B cell (primary cell): Measurements from ENCODE around the gene ZBTB32. TPM values are rescaled to one million over a fixed set of nuclear protein-coding genes. Genes with fewer than 3 reads are reported as not detected.

Source experiments
- ATAC-seq: fragments of 200-7000 bp; cut with Tn5 transposase; one replicate; pipeline ENCODE4 v1.10.0; 2021; ENCODE audit warnings: low read depth, mild to moderate bottlenecking, moderate number of reproducible peaks, moderate library complexity
- CTCF ChIA-PET: fragments of 350-600 bp; sonication (Branson Sonifier 250); formaldehyde crosslinking; loops from one replicate; lab custom pipeline; 2021; ENCODE audit warnings: antibody characterized with exemption, inconsistent platforms; lab: Charles Lee
- POLR2A ChIA-PET: fragments of 350-600 bp; sonication (Branson Sonifier 250); formaldehyde crosslinking; loops from one replicate; lab custom pipeline; 2021; ENCODE audit warnings: antibody characterized with exemption; lab: Charles Lee
- DNase-seq: peaks from one replicate; pipeline ENCODE4 v3.0.0; 2013
- H2AFZ ChIP-seq: 2 replicates; pipeline ENCODE4 v1.6.1; 2012; ENCODE audit warnings: mild to moderate bottlenecking, low read depth, low read length; ENCODE audit not compliant: insufficient read depth, poor library complexity, severe bottlenecking
- H3K27ac ChIP-seq, 2 donors: 1 replicate in 1 of 2; 2 replicates in 1 of 2; pipeline ENCODE4 v1.5.1; 2012 to 2013; ENCODE audit warnings: low read length in 2 of 2, mild to moderate bottlenecking in 2 of 2, moderate library complexity in 1 of 2
- H3K27me3 ChIP-seq, 4 experiments: fragments of 200-600 bp in 1 of 4; sonication (generic) in 1 of 4; replicated peaks in 1 of 4; 1 replicate in 2 of 4; 2 replicates in 2 of 4; pipeline versions ENCODE4 v1.6.1 to v1.7.0; 2013 to 2016; ENCODE audit warnings: low read length in 3 of 4, mild to moderate bottlenecking in 2 of 4, mixed read lengths in 1 of 4, moderate library complexity in 1 of 4; ENCODE audit not compliant: insufficient read depth in 4 of 4, control insufficient read depth in 3 of 4; ENCODE audit errors: control extremely low read depth in 1 of 4
- H3K36me3 ChIP-seq, 2 experiments: replicated peaks in 1 of 2; 1 replicate in 1 of 2; 2 replicates in 1 of 2; pipeline versions ENCODE4 v1.6.1 to v1.7.1; 2013; ENCODE audit warnings: low read length in 1 of 2; ENCODE audit not compliant: insufficient read depth in 2 of 2, control insufficient read depth in 1 of 2; ENCODE audit errors: control extremely low read depth in 1 of 2, extremely low read depth in 1 of 2
- H3K4me1 ChIP-seq, 2 donors: fragments of 200-600 bp in 1 of 2; sonication (generic) in 1 of 2; 1 replicate in 1 of 2; 2 replicates in 1 of 2; pipeline versions ENCODE4 v1.5.1 to v1.6.1; 2013 to 2017; ENCODE audit warnings: low read length in 2 of 2; ENCODE audit not compliant: control insufficient read depth in 2 of 2, insufficient read depth in 2 of 2
- H3K4me2 ChIP-seq: replicated peaks from 2 replicates; pipeline ENCODE3; 2012; ENCODE audit warnings: mild to moderate bottlenecking, low read depth, low read length; ENCODE audit not compliant: poor library complexity, severe bottlenecking
- H3K4me3 ChIP-seq, 5 experiments: fragments of 200-600 bp in 1 of 5; sonication (generic) in 1 of 5; 1 replicate in 3 of 5; 2 replicates in 2 of 5; pipeline versions ENCODE4 v1.5.1 to v1.7.0; 2011 to 2016; ENCODE audit warnings: low read length in 4 of 5, mild to moderate bottlenecking in 4 of 5, low read depth in 2 of 5, control low read depth in 1 of 5, moderate library complexity in 1 of 5; ENCODE audit not compliant: insufficient read depth in 1 of 5; ENCODE audit errors: control extremely low read depth in 1 of 5, extremely low read depth in 1 of 5
- H3K79me2 ChIP-seq: fragments of 200-600 bp; sonication (generic); one replicate; pipeline ENCODE4 v1.6.0; 2016; ENCODE audit warnings: low read length; ENCODE audit not compliant: control insufficient read depth, insufficient read depth
- H3K9ac ChIP-seq: fragments of 200-600 bp; sonication (generic); 2 replicates; pipeline ENCODE4 v1.6.1; 2017; ENCODE audit warnings: mild to moderate bottlenecking, low read length, moderate library complexity
- H3K9me3 ChIP-seq, 3 donors: one replicate each; pipeline versions ENCODE4 v1.6.1 to v1.7.1; 2013; ENCODE audit warnings: low read length in 2 of 3; ENCODE audit not compliant: control insufficient read depth in 2 of 3, insufficient read depth in 1 of 3; ENCODE audit errors: control extremely low read depth in 1 of 3
- H4K20me1 ChIP-seq: 2 replicates; pipeline ENCODE4 v1.6.0; 2012; ENCODE audit warnings: mild to moderate bottlenecking, low read length; ENCODE audit not compliant: insufficient read depth, control insufficient read depth, poor library complexity, severe bottlenecking
- H3K27ac Mint-ChIP-seq: one replicate; pipeline ENCODE4 v1.8.0; 2021; ENCODE audit warnings: mixed read lengths
- H3K27me3 Mint-ChIP-seq: one replicate; pipeline ENCODE4 v1.8.0; 2021; ENCODE audit warnings: mixed read lengths
- H3K4me1 Mint-ChIP-seq: one replicate; pipeline ENCODE4 v1.8.0; 2021; ENCODE audit warnings: mixed read lengths
- H3K4me3 Mint-ChIP-seq: one replicate; pipeline ENCODE4 v1.8.0; 2021; ENCODE audit warnings: mixed read lengths
- H3K9me3 Mint-ChIP-seq: one replicate; pipeline ENCODE4 v1.8.0; 2022; ENCODE audit warnings: mixed read lengths; ENCODE audit not compliant: insufficient read depth
- EZH2 ChIP-seq: IDR thresholded peaks from 2 replicates; pipeline ENCODE4 v1.6.1; 2012; ENCODE audit warnings: borderline replicate concordance, low read depth, mild to moderate bottlenecking, moderate library complexity, low read length; ENCODE audit not compliant: insufficient read depth, poor library complexity, severe bottlenecking
- WGBS: methylation state at CpG from one replicate; pipeline ENCODE4 v1.1.5; 2013; ENCODE audit warnings: missing lambda C conversion rate; ENCODE audit not compliant: insufficient coverage; 5-methylcytosine and 5-hydroxymethylcytosine counted together
- intact Hi-C: fragments of 100-400 bp; cut with micrococcal nuclease; formaldehyde crosslinking; loops from one replicate; pipeline ENCODE4 v1.10.0; 2022
- polyA plus RNA-seq: library from polyadenylated mRNA; depleted of rRNA; stranded (reverse); fragments of >200 nt; gene quantifications from 2 replicates; pipeline ENCODE4 v1.2.3, GENCODE V29; 2012
- total RNA-seq, 2 donors: library from RNA; stranded (reverse); fragments of 120-200 nt in 1 of 2; gene quantifications; 1 replicate in 1 of 2; 2 replicates in 1 of 2; pipeline versions ENCODE4 v1.2.3 to v1.2.4, GENCODE V29; 2013 to 2022
- TF ChIP-seq, protein P1 (sequence below): fragments of 200-600 bp; IDR thresholded peaks from one replicate; pipeline ENCODE4 v1.8.0; 2022; ENCODE audit warnings: antibody characterized with exemption, mild to moderate bottlenecking

Gene ZBTB32
- total and polyA plus RNA-seq, 2 donors (not counting 1 experiment from before 2014, with no cell fraction given) = 18.9 to 28.1 TPM

DNA sequence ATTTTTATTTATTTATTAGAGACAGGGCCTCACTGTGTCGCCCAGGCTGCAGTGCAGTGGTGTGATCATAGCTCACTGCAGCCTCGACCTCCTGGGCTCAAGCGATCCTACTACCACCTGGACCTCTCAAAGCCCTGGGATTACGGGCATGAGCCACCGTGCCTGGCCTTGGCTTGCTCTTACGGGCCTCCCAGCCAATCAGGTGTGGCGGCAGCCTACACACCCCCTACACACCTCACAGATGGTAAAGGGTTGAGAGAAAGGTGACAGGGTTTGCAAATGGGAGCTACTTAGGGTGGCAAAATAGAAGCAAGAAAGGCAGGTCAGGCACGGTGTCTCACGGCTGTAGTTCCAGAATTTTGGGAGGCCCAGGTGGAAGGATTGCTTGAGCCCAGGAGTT is 1.0 kb upstream of the ZBTB32 start:
- peak overlapping the region; percentile 93 for H3K4me2 ChIP-seq
- intact Hi-C loops = loop anchor here (5.0 kb wide), 1 partner anchor 156 kb away; the partner anchor contains the start of gene TMEM147

DNA sequence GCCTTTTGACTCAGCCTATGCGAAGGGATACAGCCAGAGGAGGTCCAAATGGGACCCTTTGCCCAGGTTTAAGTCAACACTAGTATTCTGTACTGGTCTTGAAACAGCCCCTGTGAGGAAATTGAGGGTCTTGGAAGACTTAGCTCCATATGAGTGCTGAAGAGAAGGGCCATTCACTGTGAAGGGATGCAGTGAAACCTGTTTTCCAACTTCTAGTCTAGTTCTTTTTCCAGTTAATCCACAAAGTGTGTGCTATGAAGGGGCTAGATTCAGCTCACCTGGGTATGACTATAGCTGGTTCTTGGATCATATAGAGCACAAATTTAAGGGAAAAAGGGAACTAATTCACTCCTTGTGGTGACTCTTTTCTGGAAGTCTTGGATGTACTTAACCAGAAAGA is 4.0 kb downstream of the ZBTB32 start:
- Mint-ChIP-seq H3K9me3 (no peaks in the 10 kb centered on the region), H3K4me3 (no peak overlapping the region), H3K27ac (no peak overlapping the region), H3K4me1 (peaks cover 29% of the 10 kb centered on the region), H3K27me3 (no peaks in the 10 kb centered on the region)
- peaks cover 5% of the 10 kb centered on the region for H3K79me2 ChIP-seq
- H3K4me1 ChIP-seq = peaks cover 22 to 39% of the 10 kb centered on the region in 2 donors
- H3K36me3 ChIP-seq = no peaks in the 10 kb centered on the region
- no peak for DNase-seq
- no peaks in the 10 kb centered on the region for H3K27me3 ChIP-seq
- intact Hi-C loops = no loop called here
- H3K4me2 ChIP-seq = no peak overlapping the region
- WGBS = 100% methylated on average over 1 of the region's 1 CpG
- no peaks in the 10 kb centered on the region for H3K9me3 ChIP-seq
- no peak overlapping the region for H3K9ac ChIP-seq
- H2AFZ ChIP-seq = no peak overlapping the region
- TF ChIP-seq, protein P1, sequence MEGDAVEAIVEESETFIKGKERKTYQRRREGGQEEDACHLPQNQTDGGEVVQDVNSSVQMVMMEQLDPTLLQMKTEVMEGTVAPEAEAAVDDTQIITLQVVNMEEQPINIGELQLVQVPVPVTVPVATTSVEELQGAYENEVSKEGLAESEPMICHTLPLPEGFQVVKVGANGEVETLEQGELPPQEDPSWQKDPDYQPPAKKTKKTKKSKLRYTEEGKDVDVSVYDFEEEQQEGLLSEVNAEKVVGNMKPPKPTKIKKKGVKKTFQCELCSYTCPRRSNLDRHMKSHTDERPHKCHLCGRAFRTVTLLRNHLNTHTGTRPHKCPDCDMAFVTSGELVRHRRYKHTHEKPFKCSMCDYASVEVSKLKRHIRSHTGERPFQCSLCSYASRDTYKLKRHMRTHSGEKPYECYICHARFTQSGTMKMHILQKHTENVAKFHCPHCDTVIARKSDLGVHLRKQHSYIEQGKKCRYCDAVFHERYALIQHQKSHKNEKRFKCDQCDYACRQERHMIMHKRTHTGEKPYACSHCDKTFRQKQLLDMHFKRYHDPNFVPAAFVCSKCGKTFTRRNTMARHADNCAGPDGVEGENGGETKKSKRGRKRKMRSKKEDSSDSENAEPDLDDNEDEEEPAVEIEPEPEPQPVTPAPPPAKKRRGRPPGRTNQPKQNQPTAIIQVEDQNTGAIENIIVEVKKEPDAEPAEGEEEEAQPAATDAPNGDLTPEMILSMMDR = no peak
- TF ChIP-seq EZH2 = no peak
- ATAC-seq = no peak
- no peaks in the 10 kb centered on the region for H4K20me1 ChIP-seq
- no peak overlapping the region for H3K4me3 ChIP-seq
- ChIA-PET POLR2A (interaction anchor here (0.7 kb wide), 3 partner anchors 14 to 223 kb away, joined by 3 to 6 read pairs (median 4); no protein-coding TSS in a partner anchor), CTCF (interaction anchor here (1.7 to 3.8 kb wide), 2 partner anchors 12 to 16 kb away, joined by 6 to 32 read pairs; no protein-coding TSS in a partner anchor)
- H3K27ac ChIP-seq = no peak overlapping the region

More for the DNA sequence above, 1.0 kb upstream of the ZBTB32 start:
- no peaks in the 10 kb centered on the region for H3K9me3 ChIP-seq
- no peak overlapping the region for H3K27ac ChIP-seq
- no peak for TF ChIP-seq EZH2
- TF ChIP-seq, protein P1 = no peak
- ChIA-PET CTCF (interaction anchor here (0.6 to 2.4 kb wide), 7 partner anchors 9 to 1379 kb away, joined by 3 to 40 read pairs (median 3); partner anchors contain the start of gene LIN37), POLR2A (interaction anchor here (0.7 to 3.3 kb wide), 3 partner anchors 9 to 60 kb away, joined by 6 to 53 read pairs (median 12); partner anchors contain the start of genes PSENEN and U2AF1L4)
- Mint-ChIP-seq H3K4me3 (peak overlapping the region; percentile 16), H3K27me3 (no peaks in the 10 kb centered on the region), H3K27ac (no peak overlapping the region), H3K9me3 (no peaks in the 10 kb centered on the region), H3K4me1 (peaks cover 8% of the 10 kb centered on the region)
- no peaks in the 10 kb centered on the region for H4K20me1 ChIP-seq
- no peak overlapping the region for H2AFZ ChIP-seq
- peak overlapping the region in 1 of 5 experiments; percentile 61 for H3K4me3 ChIP-seq
- 56% methylated on average over 5 of the region's 9 CpGs for WGBS
- no peaks in the 10 kb centered on the region for H3K36me3 ChIP-seq
- no peak for DNase-seq
- H3K4me1 ChIP-seq = peaks cover 0 to 19% of the 10 kb centered on the region in 2 donors
- no peaks in the 10 kb centered on the region for H3K79me2 ChIP-seq
- H3K9ac ChIP-seq = no peak overlapping the region
- ATAC-seq = no peak
- no peaks in the 10 kb centered on the region for H3K27me3 ChIP-seq
